ENCODE results near the gene GSG1L2.

GSG1L2 gene

GRCh38 chr17:9771465-9771864 lies 50.4 kb downstream of the GSG1L2 start:
- no peak for DNase-seq (ENCODE audit: low read depth in 2 of 2)
- no peak overlapping the region for H3K4me3 ChIP-seq (replicated peaks in 1 of 2; ENCODE audit: low read depth in 2 of 2, low read length in 2 of 2)
- no peak for TF ChIP-seq CTCF (IDR thresholded peaks at IDR 0.05; ENCODE audit: low read depth, low read length)

- no peak for DNase-seq (ENCODE audit: low read depth in 2 of 2)
- H3K4me3 ChIP-seq (replicated peaks in 1 of 2; ENCODE audit: low read depth in 2 of 2, low read length in 2 of 2) = no peak overlapping the region
- no peak for TF ChIP-seq CTCF (IDR thresholded peaks at IDR 0.05; ENCODE audit: low read depth, low read length)
Observed at GRCh38 chr17:9769036-9769695, 52.7 kb downstream of the GSG1L2 start.

DNA sequence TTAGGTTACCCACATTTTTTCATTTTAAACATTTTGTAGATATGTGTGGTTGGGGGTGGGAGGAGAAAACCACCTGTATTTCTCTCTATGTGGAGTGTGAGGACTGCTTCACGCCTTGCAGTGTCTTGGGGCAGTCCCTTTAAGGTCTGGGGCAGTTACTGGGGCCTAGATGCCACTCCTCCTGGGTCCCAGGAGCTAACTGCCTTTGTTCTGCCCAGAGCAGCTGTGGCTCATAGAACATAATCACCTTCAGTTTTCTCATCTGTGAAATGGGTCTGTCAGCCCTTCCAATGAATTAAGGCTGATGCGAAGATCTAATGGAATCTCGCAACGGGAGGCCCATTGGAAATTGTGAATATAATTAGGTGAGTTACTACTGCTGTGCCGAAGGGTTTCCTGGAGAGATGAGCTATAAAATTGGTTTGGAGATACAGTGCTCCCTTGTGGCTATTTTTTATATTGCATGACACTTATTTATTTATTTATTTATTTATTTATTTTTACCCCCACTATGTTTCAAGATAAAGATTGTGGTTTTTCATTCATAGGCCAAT lies 53.4 kb downstream of the GSG1L2 start:
- H3K4me3 ChIP-seq (replicated peaks in 1 of 2; ENCODE audit: low read depth in 2 of 2, low read length in 2 of 2) = no peak overlapping the region
- no peak for TF ChIP-seq CTCF (IDR thresholded peaks at IDR 0.05; ENCODE audit: low read depth, low read length)
- peak; percentile 45 to 52 for DNase-seq (ENCODE audit: low read depth in 2 of 2)

GRCh38 chr17:9767432-9767991 lies 54.4 kb downstream of the GSG1L2 start:
- no peak overlapping the region for H3K4me3 ChIP-seq (replicated peaks in 1 of 2; ENCODE audit: low read depth in 2 of 2, low read length in 2 of 2)
- DNase-seq (ENCODE audit: low read depth in 2 of 2) = no peak
- TF ChIP-seq CTCF (IDR thresholded peaks at IDR 0.05; ENCODE audit: low read depth, low read length) = no peak

DNA sequence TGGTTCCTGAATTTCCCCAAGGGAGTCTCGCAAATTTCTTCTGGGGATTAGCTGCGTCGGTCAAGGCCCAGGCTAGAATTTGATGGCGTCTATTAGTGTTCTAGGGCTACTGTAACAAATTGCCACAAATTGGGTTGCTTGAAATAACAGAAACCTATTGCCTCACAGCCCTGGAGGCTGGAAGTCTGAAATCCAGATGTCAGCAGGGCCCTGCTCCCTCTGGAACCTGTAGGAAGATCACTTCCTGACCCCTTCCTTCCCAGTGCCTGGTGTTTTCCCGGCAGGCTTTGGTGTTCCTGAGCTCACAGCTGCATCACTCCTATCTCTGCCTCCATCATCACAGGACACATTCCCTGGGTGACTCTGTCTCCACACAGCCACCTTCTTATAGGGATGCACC lies 54.9 kb downstream of the GSG1L2 start:
- no peak for DNase-seq (ENCODE audit: low read depth in 2 of 2)
- no peak for TF ChIP-seq CTCF (IDR thresholded peaks at IDR 0.05; ENCODE audit: low read depth, low read length)
- H3K4me3 ChIP-seq (replicated peaks in 1 of 2; ENCODE audit: low read depth in 2 of 2, low read length in 2 of 2) = no peak overlapping the region

DNA sequence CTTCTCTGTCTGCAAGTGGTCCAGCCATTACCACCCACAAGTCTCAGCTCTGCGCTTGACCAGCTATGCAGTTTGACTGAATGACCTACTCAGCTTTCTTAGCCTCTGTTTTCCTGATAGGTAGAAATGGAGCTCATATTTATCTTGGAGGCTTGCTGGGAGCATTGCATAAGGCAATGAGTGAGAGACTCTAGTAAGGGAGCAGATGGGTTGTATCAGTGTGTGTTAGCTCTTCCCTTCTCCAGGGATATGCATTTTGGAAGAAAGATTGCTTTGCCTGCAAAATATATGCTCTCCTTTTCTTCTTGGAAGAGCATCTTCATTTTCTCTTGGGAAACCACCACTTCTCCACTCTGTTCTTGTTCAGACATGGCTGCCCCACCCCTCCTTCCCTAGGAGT lies 56.6 kb downstream of the GSG1L2 start:
- H3K4me3 ChIP-seq (replicated peaks in 1 of 2; ENCODE audit: low read depth in 2 of 2, low read length in 2 of 2) = no peak overlapping the region
- DNase-seq (ENCODE audit: low read depth in 2 of 2) = no peak
- TF ChIP-seq CTCF (IDR thresholded peaks at IDR 0.05; ENCODE audit: low read depth, low read length) = no peak
